ENCODE data around the gene SMURF2.
"Not testable (repeated sequence)": the region's sequence is repeated elsewhere in the genome, so short reads cannot be mapped to it uniquely, and the experiment has no call there.

The SMURF2 gene

GRCh38 chr17:64596439-64596838, 65.7 kb downstream of the SMURF2 start:
- no peak for DNase-seq

GRCh38 chr17:64591944-64592343, 70.2 kb downstream of the SMURF2 start:
- no peak for DNase-seq

GRCh38 chr17:64585146-64585545, 77.0 kb downstream of the SMURF2 start:
- DNase-seq = no peak

- no peak for DNase-seq
These were observed 79.1 kb downstream of the SMURF2 start for GRCh38 chr17:64583038-64583437.

GRCh38 chr17:64580384-64581315, 81.5 kb downstream of the SMURF2 start:
- DNase-seq = no peak

- no peak for DNase-seq
These were observed 82.2 kb downstream of the SMURF2 start for GRCh38 chr17:64579917-64580316.

- DNase-seq = not testable (repeated sequence)
These were observed 85.1 kb downstream of the SMURF2 start for GRCh38 chr17:64577025-64577424.

GRCh38 chr17:64575431-64575830, 86.7 kb downstream of the SMURF2 start:
- DNase-seq = no peak

GRCh38 chr17:64574646-64575045, 87.5 kb downstream of the SMURF2 start:
- DNase-seq = no peak

GRCh38 chr17:64573214-64573613, 88.9 kb downstream of the SMURF2 start:
- no peak for DNase-seq

GRCh38 chr17:64572682-64573154, 89.4 kb downstream of the SMURF2 start:
- DNase-seq = peak in 1 of 2 donors; percentile 37

GRCh38 chr17:64571746-64572145, 90.4 kb downstream of the SMURF2 start:
- DNase-seq = no peak

GRCh38 chr17:64565563-64565962, 96.5 kb downstream of the SMURF2 start:
- DNase-seq = no peak

- no peak for DNase-seq
These were observed 98.0 kb downstream of the SMURF2 start for GRCh38 chr17:64564098-64564497.

GRCh38 chr17:64555281-64555680, 106.8 kb downstream of the SMURF2 start:
- no peak for DNase-seq

- DNase-seq = no peak
These were observed 108.0 kb downstream of the SMURF2 start for GRCh38 chr17:64554028-64554637.

- no peak for DNase-seq
These were observed 110.6 kb downstream of the SMURF2 start for GRCh38 chr17:64551461-64551860.

- no peak for DNase-seq
These were observed 114.8 kb downstream of the SMURF2 start for GRCh38 chr17:64547319-64547718.

- DNase-seq = no peak
These were observed 115.4 kb downstream of the SMURF2 start for GRCh38 chr17:64546716-64547115.

- no peak for DNase-seq
These were observed 117.4 kb downstream of the SMURF2 start for GRCh38 chr17:64544742-64545141.

- no peak for DNase-seq
These were observed 121.9 kb downstream of the SMURF2 start for GRCh38 chr17:64540118-64540776.

- no peak for DNase-seq
These were observed 123.5 kb downstream of the SMURF2 start for GRCh38 chr17:64538508-64539130.

- DNase-seq = no peak
These were observed 124.6 kb downstream of the SMURF2 start for GRCh38 chr17:64537488-64537887.

Measured in CD4-positive, alpha-beta T cell treated with Interleukin-4 for 1 hour (primary cell).